OCI-LY1 (cell line): ENCODE measurements around the gene SIDT1.

Source experiments
- H2AFZ ChIP-seq: fragments of 200-600 bp; sonication (generic), shearing (Covaris generic); 2 replicates; pipeline ENCODE4 v1.6.0; 2014; ENCODE audit warnings: antibody characterized with exemption, mild to moderate bottlenecking, low read length
- H3F3A ChIP-seq: fragments of 200-600 bp; sonication (generic), shearing (Covaris generic); 2 replicates; pipeline ENCODE4 v1.6.0; 2014; ENCODE audit warnings: mild to moderate bottlenecking, antibody characterized with exemption, low read length, moderate library complexity; ENCODE audit not compliant: insufficient read depth
- H3K27ac ChIP-seq: fragments of 200-600 bp; sonication (generic); 2 replicates; pipeline ENCODE4 v1.5.1; 2014; ENCODE audit warnings: low read length, mixed run types, mild to moderate bottlenecking, low read depth; ENCODE audit not compliant: poor library complexity, severe bottlenecking
- H3K27me3 ChIP-seq: fragments of 200-600 bp; sonication (generic); 2 replicates; pipeline ENCODE4 v1.6.0; 2014; ENCODE audit warnings: antibody characterized with exemption, mild to moderate bottlenecking, low read length, moderate library complexity; ENCODE audit not compliant: insufficient read depth
- H3K36me3 ChIP-seq: fragments of 200-600 bp; sonication (generic); 2 replicates; pipeline ENCODE4 v1.6.1; 2014; ENCODE audit warnings: mild to moderate bottlenecking, antibody characterized with exemption, low read length, moderate library complexity, mixed read lengths; ENCODE audit not compliant: insufficient read depth
- H3K4me1 ChIP-seq: fragments of 200-600 bp; sonication (generic); 2 replicates; pipeline ENCODE4 v1.5.1; 2014; ENCODE audit warnings: mild to moderate bottlenecking, low read length, moderate library complexity; ENCODE audit not compliant: insufficient read depth, severe bottlenecking
- H3K4me2 ChIP-seq: fragments of 200-600 bp; sonication (generic), shearing (Covaris generic); 2 replicates; pipeline ENCODE4 v1.6.1; 2014; ENCODE audit warnings: low read length
- H3K4me3 ChIP-seq: fragments of 200-600 bp; sonication (generic); 2 replicates; pipeline ENCODE4 v1.5.1; 2014; ENCODE audit warnings: low read length, low read depth, mild to moderate bottlenecking, mixed read lengths; ENCODE audit not compliant: poor library complexity, severe bottlenecking
- H3K79me2 ChIP-seq: fragments of 200-600 bp; shearing (Covaris generic); 2 replicates; pipeline ENCODE4 v1.6.1; 2016; ENCODE audit warnings: mixed run types, low read length, mixed read lengths; ENCODE audit not compliant: insufficient read depth
- H3K9ac ChIP-seq: fragments of 200-600 bp; sonication (generic), shearing (Covaris generic); 2 replicates; pipeline ENCODE4 v1.6.1; 2014; ENCODE audit warnings: mild to moderate bottlenecking, low read length, mixed read lengths
- H3K9me2 ChIP-seq: fragments of 200-600 bp; sonication (generic), shearing (Covaris generic); 2 replicates; pipeline ENCODE4 v1.6.1; 2014; ENCODE audit warnings: low read depth, mild to moderate bottlenecking, low read length, mixed read lengths
- H3K9me3 ChIP-seq: fragments of 200-600 bp; shearing (Covaris generic); 2 replicates; pipeline ENCODE4 v1.6.1; 2014; ENCODE audit warnings: low read length, mixed read lengths
- H4K20me1 ChIP-seq: fragments of 200-600 bp; sonication (generic), shearing (Covaris generic); 2 replicates; pipeline ENCODE4 v1.6.0; 2016; ENCODE audit warnings: mild to moderate bottlenecking, low read length; ENCODE audit not compliant: insufficient read depth
- EZH2 ChIP-seq: fragments of 200-600 bp; sonication (generic), shearing (Covaris generic); IDR thresholded peaks from 2 replicates; pipeline ENCODE4 v1.8.0; 2017; ENCODE audit warnings: borderline replicate concordance, mixed run types, mild to moderate bottlenecking, antibody characterized with exemption, low read length, moderate library complexity, mixed read lengths
- TF ChIP-seq, protein P1 (sequence below): fragments of 200-600 bp; sonication (generic), shearing (Covaris generic); IDR thresholded peaks from 2 replicates; pipeline ENCODE4 v1.5.1; 2017; ENCODE audit warnings: mild to moderate bottlenecking, antibody characterized with exemption, low read length, moderate library complexity, mixed read lengths

The SIDT1 gene

DNA sequence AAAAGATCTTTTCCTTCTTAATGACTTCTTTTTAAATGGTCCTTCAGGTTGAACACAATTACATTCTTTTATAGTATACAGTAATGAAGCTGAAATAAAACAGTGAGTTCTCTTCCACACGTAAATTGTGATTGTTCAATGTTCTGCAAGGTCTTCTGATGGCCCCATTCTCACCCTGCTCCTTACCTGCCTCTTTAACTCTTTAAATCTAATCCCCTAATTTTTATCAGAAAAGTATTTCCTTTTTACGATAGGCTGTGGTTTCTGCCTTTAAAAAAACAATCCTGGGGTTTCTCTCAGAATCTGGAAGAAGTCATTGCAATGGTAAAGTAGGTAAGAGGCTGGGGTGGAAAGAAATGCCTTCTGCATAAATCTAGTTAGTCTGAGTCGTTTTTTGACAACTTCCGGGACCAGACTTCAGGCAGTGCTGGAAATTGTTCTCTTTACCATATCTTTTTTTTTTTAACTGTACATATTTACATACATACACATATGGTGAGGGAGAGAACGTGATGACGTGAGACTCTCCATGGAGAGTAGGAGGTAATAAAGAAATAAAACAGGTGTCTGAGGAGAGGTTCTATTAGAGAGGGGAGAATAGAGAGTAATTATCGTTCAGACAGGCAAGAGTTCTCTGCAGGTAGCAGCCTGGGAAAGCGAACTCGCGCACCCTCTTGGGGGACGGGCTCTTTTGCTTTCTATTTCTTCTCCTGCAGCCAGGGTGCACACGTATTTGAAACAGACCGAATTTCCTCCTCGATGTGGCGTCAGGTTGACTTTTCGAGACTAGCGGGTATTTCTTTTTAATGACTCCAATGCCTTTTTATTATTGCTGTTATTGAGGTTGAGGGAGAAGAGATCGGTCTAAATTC, at the start of gene SIDT1:
TSS of gene SIDT1 (plus strand) at position 730 of the 872 bp plus-strand sequence. CDS start 467 bp downstream, outside the sequence.
- Histone ChIP-seq H3K4me2 (peak within 1 kb of the TSS; percentile 76), H3K4me1 (peaks cover 29% of the 10 kb centered on the region), H4K20me1 (no peaks in the 10 kb centered on the region), H3K9me3 (no peaks in the 10 kb centered on the region), H3K9me2 (no peaks in the 10 kb centered on the region), H3F3A (no peaks in the 10 kb centered on the region), H3K9ac (peak within 1 kb of the TSS; percentile 70), H3K36me3 (no peaks in the 10 kb centered on the region), H3K27me3 (no peaks in the 10 kb centered on the region), H3K79me2 (no peaks in the 10 kb centered on the region), H2AFZ (peak within 1 kb of the TSS; percentile 76), H3K27ac (peak within 1 kb of the TSS; percentile 57), H3K4me3 (peak within 1 kb of the TSS; percentile 74)
- TF ChIP-seq EZH2, result no peak
- TF ChIP-seq, protein P1, sequence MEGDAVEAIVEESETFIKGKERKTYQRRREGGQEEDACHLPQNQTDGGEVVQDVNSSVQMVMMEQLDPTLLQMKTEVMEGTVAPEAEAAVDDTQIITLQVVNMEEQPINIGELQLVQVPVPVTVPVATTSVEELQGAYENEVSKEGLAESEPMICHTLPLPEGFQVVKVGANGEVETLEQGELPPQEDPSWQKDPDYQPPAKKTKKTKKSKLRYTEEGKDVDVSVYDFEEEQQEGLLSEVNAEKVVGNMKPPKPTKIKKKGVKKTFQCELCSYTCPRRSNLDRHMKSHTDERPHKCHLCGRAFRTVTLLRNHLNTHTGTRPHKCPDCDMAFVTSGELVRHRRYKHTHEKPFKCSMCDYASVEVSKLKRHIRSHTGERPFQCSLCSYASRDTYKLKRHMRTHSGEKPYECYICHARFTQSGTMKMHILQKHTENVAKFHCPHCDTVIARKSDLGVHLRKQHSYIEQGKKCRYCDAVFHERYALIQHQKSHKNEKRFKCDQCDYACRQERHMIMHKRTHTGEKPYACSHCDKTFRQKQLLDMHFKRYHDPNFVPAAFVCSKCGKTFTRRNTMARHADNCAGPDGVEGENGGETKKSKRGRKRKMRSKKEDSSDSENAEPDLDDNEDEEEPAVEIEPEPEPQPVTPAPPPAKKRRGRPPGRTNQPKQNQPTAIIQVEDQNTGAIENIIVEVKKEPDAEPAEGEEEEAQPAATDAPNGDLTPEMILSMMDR, result no peak

DNA sequence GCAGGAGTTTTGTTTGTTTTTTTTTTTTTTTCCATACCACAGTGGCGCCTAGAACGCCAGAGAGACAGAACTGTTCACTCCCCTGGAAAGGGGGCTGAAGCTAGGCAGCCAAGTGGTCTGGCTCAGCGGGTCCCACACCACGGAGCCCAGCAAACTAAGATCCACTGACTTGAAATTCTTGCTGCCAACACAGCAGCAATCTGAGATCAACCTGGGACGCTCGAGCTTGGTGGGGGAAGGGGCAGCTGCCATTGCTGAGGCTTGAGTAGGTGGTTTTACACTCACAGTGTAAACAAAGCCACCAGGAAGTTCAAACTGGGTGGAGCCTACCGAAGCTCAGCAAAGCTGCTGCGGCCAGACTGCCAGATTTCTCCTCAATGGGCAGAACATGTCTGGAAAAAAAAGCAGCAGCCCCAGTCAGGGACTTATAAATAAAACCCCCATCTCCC, 47.2 kb upstream of the SIDT1 start:
- no peak overlapping the region for H3K4me3 ChIP-seq
- H4K20me1 ChIP-seq, result no peaks in the 10 kb centered on the region
- H3K27ac ChIP-seq, result no peak overlapping the region
- H3K27me3 ChIP-seq, result no peaks in the 10 kb centered on the region
- H3K9ac ChIP-seq, result no peak overlapping the region
- no peaks in the 10 kb centered on the region for H3K9me3 ChIP-seq
- H3K36me3 ChIP-seq, result peaks cover 23% of the 10 kb centered on the region
- H2AFZ ChIP-seq, result no peak overlapping the region
- no peak for TF ChIP-seq EZH2
- TF ChIP-seq, protein P1, result no peak
- H3K79me2 ChIP-seq, result no peaks in the 10 kb centered on the region
- H3F3A ChIP-seq, result no peaks in the 10 kb centered on the region
- no peaks in the 10 kb centered on the region for H3K4me1 ChIP-seq
- H3K4me2 ChIP-seq, result no peak overlapping the region
- no peaks in the 10 kb centered on the region for H3K9me2 ChIP-seq

DNA sequence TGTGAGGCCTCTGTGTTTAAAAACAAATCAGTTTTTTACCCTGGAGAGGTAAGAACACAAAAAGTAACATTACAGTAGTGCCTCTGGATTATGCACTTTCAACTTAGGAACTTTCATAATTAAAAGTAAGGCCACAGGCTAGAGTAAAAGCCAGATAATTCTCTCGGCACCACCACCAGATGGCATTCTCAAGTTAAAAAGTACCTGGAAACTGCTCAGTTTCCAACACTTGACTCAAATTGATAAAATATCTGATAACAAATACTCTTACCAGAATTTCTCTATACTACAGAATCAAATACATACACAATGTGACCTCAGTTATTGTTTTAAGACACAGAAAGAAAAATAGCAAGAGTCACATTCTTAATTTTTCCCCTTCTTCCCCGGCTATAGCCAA, 37.3 kb upstream of the SIDT1 start:
- Histone ChIP-seq H3F3A (peaks cover 4% of the 10 kb centered on the region; the same call in 1 of the 2 replicates), H3K9me3 (no peaks in the 10 kb centered on the region), H3K79me2 (no peaks in the 10 kb centered on the region), H3K27ac (no peak overlapping the region), H3K4me1 (peaks cover 3% of the 10 kb centered on the region), H3K4me3 (no peak overlapping the region), H3K9ac (no peak overlapping the region), H3K36me3 (peaks cover 37% of the 10 kb centered on the region; the same call in 1 of the 2 replicates), H3K4me2 (no peak overlapping the region), H3K27me3 (no peaks in the 10 kb centered on the region), H4K20me1 (no peaks in the 10 kb centered on the region), H2AFZ (no peak overlapping the region), H3K9me2 (no peaks in the 10 kb centered on the region)
- TF ChIP-seq, protein P1, result peak; percentile 76
- TF ChIP-seq EZH2, result no peak
